GM12865 (cell line): ENCODE results near the gene GDPD3.

Experiments used
- DNase-seq: peaks from one replicate; pipeline ENCODE4 v3.0.0; 2010; ENCODE audit warnings: low read depth
- H3K4me3 ChIP-seq: 2 replicates; pipeline ENCODE4 v1.5.1; 2011; ENCODE audit warnings: mild to moderate bottlenecking, low read depth, low read length, control low read depth
- TF ChIP-seq, protein P1 (sequence below): IDR thresholded peaks from 2 replicates; pipeline ENCODE4 v1.5.1; 2011; ENCODE audit warnings: low read length, control low read depth, low read depth, inconsistent platforms; ENCODE audit not compliant: insufficient read depth; ENCODE audit errors: missing control alignments

The GDPD3 gene

GRCh38 chr16:30147843-30148510, 34.6 kb upstream of the GDPD3 start:
- TF ChIP-seq, protein P1, sequence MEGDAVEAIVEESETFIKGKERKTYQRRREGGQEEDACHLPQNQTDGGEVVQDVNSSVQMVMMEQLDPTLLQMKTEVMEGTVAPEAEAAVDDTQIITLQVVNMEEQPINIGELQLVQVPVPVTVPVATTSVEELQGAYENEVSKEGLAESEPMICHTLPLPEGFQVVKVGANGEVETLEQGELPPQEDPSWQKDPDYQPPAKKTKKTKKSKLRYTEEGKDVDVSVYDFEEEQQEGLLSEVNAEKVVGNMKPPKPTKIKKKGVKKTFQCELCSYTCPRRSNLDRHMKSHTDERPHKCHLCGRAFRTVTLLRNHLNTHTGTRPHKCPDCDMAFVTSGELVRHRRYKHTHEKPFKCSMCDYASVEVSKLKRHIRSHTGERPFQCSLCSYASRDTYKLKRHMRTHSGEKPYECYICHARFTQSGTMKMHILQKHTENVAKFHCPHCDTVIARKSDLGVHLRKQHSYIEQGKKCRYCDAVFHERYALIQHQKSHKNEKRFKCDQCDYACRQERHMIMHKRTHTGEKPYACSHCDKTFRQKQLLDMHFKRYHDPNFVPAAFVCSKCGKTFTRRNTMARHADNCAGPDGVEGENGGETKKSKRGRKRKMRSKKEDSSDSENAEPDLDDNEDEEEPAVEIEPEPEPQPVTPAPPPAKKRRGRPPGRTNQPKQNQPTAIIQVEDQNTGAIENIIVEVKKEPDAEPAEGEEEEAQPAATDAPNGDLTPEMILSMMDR, result no peak
- no peak overlapping the region for H3K4me3 ChIP-seq
- no peak for DNase-seq

DNA sequence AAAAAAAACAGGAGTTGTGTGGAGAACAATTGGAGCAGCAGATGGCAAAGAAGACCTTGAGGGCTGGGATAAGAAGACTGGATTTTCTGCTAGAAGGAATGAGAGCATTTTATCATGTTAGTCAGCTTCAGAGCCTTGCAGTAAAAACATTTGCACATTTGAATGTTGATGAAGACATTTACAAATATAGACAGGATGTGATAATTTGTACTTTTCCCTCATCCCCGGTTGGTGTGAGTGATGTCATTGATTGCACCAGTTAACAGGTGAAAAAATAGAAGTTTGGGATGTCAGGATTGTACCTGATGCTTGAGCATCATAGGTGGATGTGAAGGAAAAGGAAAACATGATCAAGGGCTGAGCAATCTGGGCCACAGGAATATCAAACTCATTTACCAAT, 32.3 kb upstream of the GDPD3 start:
- DNase-seq, result no peak
- H3K4me3 ChIP-seq, result no peak overlapping the region
- TF ChIP-seq, protein P1, result no peak

GRCh38 chr16:30144917-30145316, 31.6 kb upstream of the GDPD3 start:
- no peak for DNase-seq
- no peak overlapping the region for H3K4me3 ChIP-seq
- TF ChIP-seq, protein P1, result no peak

DNA sequence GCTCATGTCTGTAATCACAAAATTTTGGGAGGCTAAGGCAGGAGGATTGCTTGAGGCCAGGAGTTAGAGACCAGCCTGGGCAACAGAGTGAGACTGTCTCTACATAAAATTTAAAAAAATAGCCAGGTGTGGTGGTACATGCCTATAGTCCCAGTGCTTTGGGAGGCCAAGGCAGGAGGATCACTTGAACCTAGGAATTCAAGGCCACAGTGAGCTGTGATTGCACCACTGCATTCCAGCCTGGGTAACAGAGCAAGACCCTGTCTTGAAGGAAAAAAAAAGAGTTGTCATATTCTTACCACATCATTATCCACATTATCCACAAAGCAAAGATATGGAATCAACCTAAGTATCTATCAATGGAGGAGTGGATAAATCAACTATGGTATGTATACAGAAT, 30.7 kb upstream of the GDPD3 start:
- DNase-seq, result no peak
- no peak overlapping the region for H3K4me3 ChIP-seq
- TF ChIP-seq, protein P1, result no peak

GRCh38 chr16:30143347-30143702, 30.0 kb upstream of the GDPD3 start:
- H3K4me3 ChIP-seq, result no peak overlapping the region
- DNase-seq, result no peak
- TF ChIP-seq, protein P1, result no peak

GRCh38 chr16:30142672-30143346, 29.5 kb upstream of the GDPD3 start:
- peak; percentile 66 for DNase-seq
- TF ChIP-seq, protein P1, result peak; percentile 45
- no peak overlapping the region for H3K4me3 ChIP-seq

- DNase-seq, result no peak
- TF ChIP-seq, protein P1, result no peak
- no peak overlapping the region for H3K4me3 ChIP-seq
Observed at GRCh38 chr16:30141750-30142149, 28.4 kb upstream of the GDPD3 start.
